ENCODE data around the gene C19orf85. TPM values are rescaled to one million over a fixed set of nuclear protein-coding genes. Genes with fewer than 3 reads are reported as not detected.

The C19orf85 gene
- total and polyA plus RNA-seq, 2 experiments from 2014 or later, result 1.7 to 3.4 TPM

- no peak overlapping the region for H3K4me3 ChIP-seq
- DNase-seq (ENCODE audit: low spot score) (no peak), ATAC-seq (no peak)
- no peak overlapping the region for H2AFZ ChIP-seq
- 0 out of 2 replicates have a peak, but pooled peaks cover 7% of the 10 kb centered on the region for H3K4me1 ChIP-seq (ENCODE audit: insufficient read depth)
- H4K20me1 ChIP-seq (replicated peaks; ENCODE audit: insufficient read depth), result no peaks in the 10 kb centered on the region
- Mint-ChIP-seq H3K9me3 (peaks cover 12% of the 10 kb centered on the region), H3K27me3 (ENCODE audit: insufficient read depth, low read depth, poor library complexity) (peaks cover 13% of the 10 kb centered on the region), H3K27ac (no peak overlapping the region), H3K4me1 (peaks cover 9% of the 10 kb centered on the region), H3K36me3 (ENCODE audit: low read depth) (no peaks in the 10 kb centered on the region), H3K4me3 (no peak overlapping the region)
- H3K27ac ChIP-seq (ENCODE audit: low read depth), result no peak overlapping the region
- H3K9me2 ChIP-seq (ENCODE audit: insufficient read depth), result no peaks in the 10 kb centered on the region
- H3K27me3 ChIP-seq (ENCODE audit: insufficient read depth), result peaks cover 18% of the 10 kb centered on the region; the same call in 1 of the 2 replicates
- no peak overlapping the region for H3K4me2 ChIP-seq
- TF ChIP-seq CTCF (conservative IDR thresholded peaks at IDR 0.05; ENCODE audit: low read depth in 2 of 2) (no peak), NANOG (IDR thresholded peaks at IDR 0.05; ENCODE audit: borderline replicate concordance) (no peak), ETS1 (IDR thresholded peaks at IDR 0.05) (no peak), EZH2phosphoT487 (IDR thresholded peaks at IDR 0.05; ENCODE audit: unreplicated experiment) (no peak), CREB1 (CRISPR knock-in tag; IDR thresholded peaks at IDR 0.05; ENCODE audit: low read depth) (no peak), STAT1 (IDR thresholded peaks at IDR 0.05; ENCODE audit: unreplicated experiment) (no peak), REST (IDR thresholded peaks at IDR 0.05; ENCODE audit: unreplicated experiment) (no peak), EZH2 (IDR thresholded peaks at IDR 0.05; ENCODE audit: low read depth, unreplicated experiment) (no peak), POLR2AphosphoS5 (IDR thresholded peaks at IDR 0.05; ENCODE audit: low read depth) (no peak), ZNF331 (CRISPR knock-in tag; IDR thresholded peaks at IDR 0.05; ENCODE audit: low read depth) (no peak)
- no peaks in the 10 kb centered on the region; the same call in 1 of the 2 replicates for H3F3A ChIP-seq (replicated peaks; ENCODE audit: low read depth)
- no peaks in the 10 kb centered on the region for H3K36me3 ChIP-seq (ENCODE audit: insufficient read depth)
- no peaks in the 10 kb centered on the region for H3K79me2 ChIP-seq (replicated peaks; ENCODE audit: insufficient read depth)
Observed at GRCh38 chr19:55433292-55433691, 31.3 kb downstream of the C19orf85 start.
